Measurements from ENCODE around the gene BTC.
"Not testable (repeated sequence)": the region's sequence is repeated elsewhere in the genome, so short reads cannot be mapped to it uniquely, and the experiment has no call there.

The BTC gene

DNA sequence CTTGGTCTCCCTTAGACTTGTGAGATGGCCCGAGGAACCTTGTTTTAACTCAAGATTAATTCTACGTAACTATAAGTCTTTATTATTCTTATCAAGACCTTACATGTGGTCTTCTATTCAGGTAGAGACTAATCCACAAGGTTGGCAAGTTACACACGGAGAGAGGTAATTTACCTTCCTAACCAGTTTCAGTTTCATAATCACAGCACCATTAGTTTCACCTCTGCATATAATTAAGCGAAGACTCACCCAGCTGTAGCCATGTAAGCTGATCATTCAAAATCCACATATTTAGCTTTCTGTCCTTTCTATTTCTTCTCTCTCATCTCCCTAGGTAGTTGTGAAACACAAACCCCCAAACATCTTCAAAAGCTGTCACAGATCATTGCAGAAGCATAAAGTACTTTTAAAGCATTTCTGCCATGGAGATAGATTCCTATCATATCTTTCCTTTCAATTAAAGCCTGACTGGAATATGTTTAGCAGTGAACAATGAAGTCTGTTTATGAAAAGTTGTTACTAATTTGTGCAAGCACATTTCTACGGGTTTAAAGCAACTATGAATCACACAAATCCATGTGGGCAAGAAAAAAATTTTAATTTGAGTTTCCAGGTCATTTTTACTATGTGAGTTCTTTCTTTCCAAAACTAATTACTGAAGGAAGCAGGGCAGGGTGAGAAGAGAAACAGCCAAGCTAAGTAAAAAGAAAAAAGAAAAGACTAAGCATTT, 78.5 kb downstream of the BTC start:
- Histone ChIP-seq H3K4me3 (ENCODE audit: low read depth, low read length) (no peak overlapping the region), H3K27me3 (ENCODE audit: control insufficient read depth, insufficient read depth, low read length) (no peaks in the 10 kb centered on the region), H3K9ac (ENCODE audit: low read length) (no peak overlapping the region), H3K36me3 (ENCODE audit: control insufficient read depth, insufficient read depth, low read length) (no peaks in the 10 kb centered on the region), H3K9me3 (ENCODE audit: control insufficient read depth, insufficient read depth, low read depth, low read length) (peaks cover 7% of the 10 kb centered on the region), H3K27ac (ENCODE audit: low read depth, low read length) (no peak overlapping the region), H3K4me1 (ENCODE audit: control insufficient read depth, insufficient read depth, low read length) (no peaks in the 10 kb centered on the region)

DNA sequence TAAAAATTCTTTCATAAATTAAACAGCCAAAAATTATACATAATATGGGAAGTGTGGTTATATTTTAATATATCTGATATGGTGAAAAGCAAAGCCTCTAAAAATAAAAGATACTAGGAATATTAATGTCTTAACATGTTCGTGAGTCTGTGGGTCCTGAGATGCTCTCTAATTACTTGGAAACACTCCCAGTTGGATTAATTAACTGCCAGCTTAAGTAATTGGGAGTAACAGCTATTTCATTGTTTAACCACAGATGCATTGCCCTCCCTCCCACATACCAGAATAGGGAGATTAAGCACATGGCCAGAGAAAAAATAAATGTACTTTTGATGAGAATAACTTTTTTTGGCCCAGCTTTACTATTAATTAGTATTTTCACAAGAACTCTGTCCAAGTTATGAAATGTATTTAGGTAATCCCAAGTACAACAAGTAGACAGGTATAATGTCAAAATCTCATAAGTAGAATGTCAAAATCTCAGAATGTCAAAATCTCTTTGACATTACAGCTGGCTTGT, 79.7 kb downstream of the BTC start:
- no peak overlapping the region for H3K27ac ChIP-seq (ENCODE audit: low read depth, low read length)
- peaks cover 7% of the 10 kb centered on the region for H3K9me3 ChIP-seq (ENCODE audit: control insufficient read depth, insufficient read depth, low read depth, low read length)
- H3K4me1 ChIP-seq (ENCODE audit: control insufficient read depth, insufficient read depth, low read length): no peaks in the 10 kb centered on the region
- no peak overlapping the region for H3K9ac ChIP-seq (ENCODE audit: low read length)
- no peaks in the 10 kb centered on the region for H3K27me3 ChIP-seq (ENCODE audit: control insufficient read depth, insufficient read depth, low read length)
- no peak overlapping the region for H3K4me3 ChIP-seq (ENCODE audit: low read depth, low read length)
- H3K36me3 ChIP-seq (ENCODE audit: control insufficient read depth, insufficient read depth, low read length): no peaks in the 10 kb centered on the region

DNA sequence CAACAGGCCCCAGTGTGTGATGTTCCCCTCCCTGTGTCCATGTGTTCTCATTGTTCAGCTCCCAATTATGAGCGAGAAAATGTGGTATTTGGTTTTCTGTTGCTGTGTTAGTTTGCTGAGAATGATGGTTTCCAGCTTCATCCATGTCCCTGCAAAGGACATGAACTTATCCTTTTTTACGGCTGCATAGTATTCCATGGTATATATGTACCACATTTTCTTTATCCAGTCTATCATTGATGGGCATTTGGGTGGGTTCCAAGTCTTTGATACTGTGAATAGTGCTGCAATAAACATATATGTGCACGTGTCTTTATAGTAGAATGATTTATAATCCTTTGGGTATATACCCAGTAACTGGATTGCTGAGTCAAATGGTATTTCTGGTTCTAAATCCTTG, 86.2 kb downstream of the BTC start:
- H3K27ac ChIP-seq (ENCODE audit: low read depth, low read length); H3K36me3 ChIP-seq (ENCODE audit: control insufficient read depth, insufficient read depth, low read length); H3K27me3 ChIP-seq (ENCODE audit: control insufficient read depth, insufficient read depth, low read length); H3K4me3 ChIP-seq (ENCODE audit: low read depth, low read length); H3K9me3 ChIP-seq (ENCODE audit: control insufficient read depth, insufficient read depth, low read depth, low read length); H3K9ac ChIP-seq (ENCODE audit: low read length); H3K4me1 ChIP-seq (ENCODE audit: control insufficient read depth, insufficient read depth, low read length): not testable (repeated sequence)
